Measurements from ENCODE around the gene MRPL11. TPM values are rescaled to one million over a fixed set of nuclear protein-coding genes. Genes with fewer than 3 reads are reported as not detected.
A peak's percentile ranks its signal among the peaks of the same experiment; 100 is the strongest.

MRPL11 gene
- total RNA-seq, 2 donors from 2014 or later = 55.6 to 122 TPM

DNA sequence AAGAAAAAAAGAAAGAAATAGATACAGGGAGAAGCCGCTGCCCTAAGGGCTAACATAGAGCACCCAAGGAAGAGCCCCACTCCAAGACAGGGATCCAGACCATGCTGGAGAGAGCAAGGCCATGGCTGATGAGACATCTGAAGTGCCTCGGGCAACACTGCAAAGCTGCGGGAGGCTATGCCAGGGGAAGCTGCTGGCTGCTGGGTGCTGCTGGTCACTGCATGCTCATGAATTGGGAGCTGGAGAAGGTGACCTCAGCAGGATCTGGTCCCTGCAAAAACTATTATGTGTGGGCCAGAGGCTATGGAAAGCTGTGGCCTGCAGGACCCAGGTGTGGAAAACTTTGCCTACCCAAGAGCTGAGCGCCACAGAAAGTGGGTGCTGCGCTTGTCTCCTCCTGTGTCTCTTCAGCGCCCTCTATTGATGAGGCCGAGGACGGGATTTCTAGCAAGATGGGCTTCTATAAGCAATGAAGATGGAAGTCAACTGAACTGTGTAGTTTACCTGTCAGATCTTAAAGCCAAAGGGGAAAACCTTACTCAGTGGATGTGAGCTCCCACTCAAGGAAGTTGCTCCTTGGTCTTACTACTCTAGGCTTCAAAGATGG, 49.8 kb downstream of the MRPL11 start:
- Histone ChIP-seq H3K27ac (no peak overlapping the region), H3K36me3 (no peaks in the 10 kb centered on the region), H3K4me3 (no peak overlapping the region), H3K9ac (ENCODE audit: low read depth in 2 of 2, low read length in 2 of 2) (no peak overlapping the region), H3K9me3 (no peaks in the 10 kb centered on the region), H3K4me1 (no peaks in the 10 kb centered on the region), H3K27me3 (no peaks in the 10 kb centered on the region)
- TF ChIP-seq, protein P1, sequence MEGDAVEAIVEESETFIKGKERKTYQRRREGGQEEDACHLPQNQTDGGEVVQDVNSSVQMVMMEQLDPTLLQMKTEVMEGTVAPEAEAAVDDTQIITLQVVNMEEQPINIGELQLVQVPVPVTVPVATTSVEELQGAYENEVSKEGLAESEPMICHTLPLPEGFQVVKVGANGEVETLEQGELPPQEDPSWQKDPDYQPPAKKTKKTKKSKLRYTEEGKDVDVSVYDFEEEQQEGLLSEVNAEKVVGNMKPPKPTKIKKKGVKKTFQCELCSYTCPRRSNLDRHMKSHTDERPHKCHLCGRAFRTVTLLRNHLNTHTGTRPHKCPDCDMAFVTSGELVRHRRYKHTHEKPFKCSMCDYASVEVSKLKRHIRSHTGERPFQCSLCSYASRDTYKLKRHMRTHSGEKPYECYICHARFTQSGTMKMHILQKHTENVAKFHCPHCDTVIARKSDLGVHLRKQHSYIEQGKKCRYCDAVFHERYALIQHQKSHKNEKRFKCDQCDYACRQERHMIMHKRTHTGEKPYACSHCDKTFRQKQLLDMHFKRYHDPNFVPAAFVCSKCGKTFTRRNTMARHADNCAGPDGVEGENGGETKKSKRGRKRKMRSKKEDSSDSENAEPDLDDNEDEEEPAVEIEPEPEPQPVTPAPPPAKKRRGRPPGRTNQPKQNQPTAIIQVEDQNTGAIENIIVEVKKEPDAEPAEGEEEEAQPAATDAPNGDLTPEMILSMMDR (IDR thresholded peaks at IDR 0.05) = peak; percentile 75
- intact Hi-C loops (cut with DNase I) = loop anchor here (1.0 to 5.0 kb wide), 2 partner anchors 62 to 78 kb away; no protein-coding TSS in a partner anchor
- DNase-seq = peak; percentile 83

DNA sequence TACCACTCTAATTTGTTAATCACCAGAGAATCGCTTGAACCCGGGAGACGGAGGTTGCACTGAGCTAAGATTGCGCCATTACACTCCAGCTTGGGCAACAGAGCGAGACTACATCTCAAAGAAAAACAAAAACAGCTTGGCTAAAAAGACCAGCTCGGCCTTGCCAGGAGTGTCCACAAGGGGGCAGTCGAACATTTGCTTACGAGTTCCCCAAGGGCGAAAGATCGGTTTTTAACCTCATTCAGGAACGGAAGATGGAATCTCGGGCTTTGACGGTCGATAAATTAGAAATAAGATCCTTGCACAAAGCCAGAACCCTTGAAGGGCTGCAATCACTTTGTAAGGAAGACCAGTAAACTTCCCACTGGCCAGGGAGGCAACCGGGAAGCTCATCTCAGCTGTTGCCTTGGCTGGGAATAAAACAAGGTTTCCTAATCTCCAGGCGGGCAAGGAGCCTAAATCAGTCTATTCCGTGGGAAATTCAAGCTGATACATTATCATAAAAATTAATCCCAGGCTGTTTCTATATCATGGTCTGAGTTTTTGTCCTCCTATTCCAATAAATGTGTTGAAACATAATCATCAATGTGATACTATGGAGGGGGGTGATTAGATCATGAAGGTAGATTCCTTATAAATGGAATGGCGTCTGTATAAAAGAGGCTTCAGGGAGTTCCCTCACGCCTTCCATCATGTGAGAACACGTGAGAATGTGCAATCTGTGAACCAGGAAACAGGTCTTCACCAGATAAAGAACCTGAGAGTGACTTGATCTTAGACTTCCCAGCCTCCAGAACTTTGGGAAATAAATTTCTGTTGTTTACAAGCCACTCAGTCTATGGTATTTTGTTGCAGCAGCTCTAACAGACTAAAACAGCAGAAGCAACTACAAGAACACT, 52.2 kb downstream of the MRPL11 start:
- intact Hi-C loops (cut with DNase I) = loop anchor here (5.0 kb wide), 1 partner anchor 59 kb away; no protein-coding TSS in a partner anchor
- H3K9ac ChIP-seq (ENCODE audit: low read depth in 2 of 2, low read length in 2 of 2) = peak overlapping the region in 1 of 2 donors; percentile 59
- no peak overlapping the region for H3K27ac ChIP-seq

More for the DNA sequence above, 52.2 kb downstream of the MRPL11 start:
- Histone ChIP-seq H3K27me3 (no peaks in the 10 kb centered on the region), H3K9me3 (no peaks in the 10 kb centered on the region), H3K4me3 (no peak overlapping the region), H3K4me1 (no peaks in the 10 kb centered on the region), H3K36me3 (no peaks in the 10 kb centered on the region)
- TF ChIP-seq, protein P1 (IDR thresholded peaks at IDR 0.05) = peak; percentile 94
- peak; percentile 92 for DNase-seq

Other genes starting within 250 kb of the MRPL11 start
- 10 to 100 TPM; 19.9 to 35.7 TPM for gene KLC2, start 181.1 kb downstream of the MRPL11 start, total RNA-seq
- gene RAB1B, start 170.2 kb downstream of the MRPL11 start, total RNA-seq = 100 to 1,000 TPM; 212 to 243 TPM
- under 1 TPM; 0.58 to 0.67 TPM for gene CNIH2, start 160.7 kb downstream of the MRPL11 start, total RNA-seq
- 100 to 1,000 TPM in 1 of 2 donors, 10 to 100 TPM in 1; 87.4 to 159 TPM for gene YIF1A, start 149.7 kb downstream of the MRPL11 start, total RNA-seq
- gene TMEM151A, start 147.0 kb downstream of the MRPL11 start, total RNA-seq = under 1 TPM; 0.37 to 0.47 TPM
- gene CD248, start 121.8 kb downstream of the MRPL11 start, total RNA-seq = 1 to 10 TPM; 4.9 to 8.8 TPM
- 10 to 100 TPM; 11.6 to 20.0 TPM for gene RIN1, start 102.4 kb downstream of the MRPL11 start, total RNA-seq
- gene BRMS1, start 93.7 kb downstream of the MRPL11 start, total RNA-seq = 10 to 100 TPM; 31.1 to 64.6 TPM
- 10 to 100 TPM; 14.2 to 20.2 TPM for gene B4GAT1, start 91.2 kb downstream of the MRPL11 start, total RNA-seq
- gene SLC29A2, start 67.1 kb downstream of the MRPL11 start, total RNA-seq = 10 to 100 TPM; 20.2 to 28.3 TPM
- under 1 TPM; 0.17 to 0.37 TPM for gene NPAS4, start 17.8 kb downstream of the MRPL11 start, total RNA-seq
- gene PELI3, start 28.1 kb upstream of the MRPL11 start, total RNA-seq = 1 to 10 TPM; 3.8 to 3.9 TPM
- gene DPP3, start 41.6 kb upstream of the MRPL11 start, total RNA-seq = 100 to 1,000 TPM in 1 of 2 donors, 10 to 100 TPM in 1; 70.3 to 124 TPM
- 10 to 100 TPM; 16.8 to 25.8 TPM for gene BBS1, start 71.8 kb upstream of the MRPL11 start, total RNA-seq
- 10 to 100 TPM in 1 of 2 donors, 1 to 10 TPM in 1; 7.7 to 10.7 TPM for gene ZDHHC24, start 107.2 kb upstream of the MRPL11 start, total RNA-seq
- under 1 TPM in 1 of 2 donors, not detected in 1; 0.11 TPM for gene ACTN3, start 108.1 kb upstream of the MRPL11 start, total RNA-seq
- 10 to 100 TPM in 1 of 2 donors, 1 to 10 TPM in 1; 3.1 to 17.3 TPM for gene CTSF, start 129.8 kb upstream of the MRPL11 start, total RNA-seq
- under 1 TPM; 0.53 to 0.62 TPM for gene CCDC87, start 154.2 kb upstream of the MRPL11 start, total RNA-seq
- gene CCS, start 154.3 kb upstream of the MRPL11 start, total RNA-seq = 10 to 100 TPM; 31.2 to 41.4 TPM
- gene RBM14, start 177.8 kb upstream of the MRPL11 start, total RNA-seq = 100 to 1,000 TPM in 1 of 2 donors, 10 to 100 TPM in 1; 36.4 to 110 TPM
- gene RBM4, start 199.9 kb upstream of the MRPL11 start, total RNA-seq = 10 to 100 TPM; 95.4 to 99.0 TPM
- 10 to 100 TPM; 14.1 to 16.5 TPM for gene RBM4B, start 239.0 kb upstream of the MRPL11 start, total RNA-seq